K562 (cell line): ENCODE results near the gene SNRPA. TPM values are rescaled to one million over a fixed set of nuclear protein-coding genes. Genes with fewer than 3 reads are reported as not detected.
A peak's percentile ranks its signal among the peaks of the same experiment; 100 is the strongest.

Source experiments
- EWSR1 ChIP-seq: fragments of 450-650 bp; IDR thresholded peaks from 2 replicates; pipeline ENCODE4 v1.6.1; 2018; ENCODE audit warnings: borderline replicate concordance, mild to moderate bottlenecking, low read depth, moderate library complexity; ENCODE audit not compliant: partially characterized antibody
- MCM3 ChIP-seq: fragments of 450-650 bp; IDR thresholded peaks from 2 replicates; pipeline ENCODE4 v1.6.1; 2016
- MGA ChIP-seq: fragments of 450-650 bp; IDR thresholded peaks from 2 replicates; pipeline ENCODE4 v1.6.1; 2016; ENCODE audit warnings: mild to moderate bottlenecking, moderate library complexity
- NFIC ChIP-seq: fragments of 450-650 bp; IDR thresholded peaks from 2 replicates; pipeline ENCODE4 v1.6.1; 2017; ENCODE audit warnings: mild to moderate bottlenecking, inconsistent platforms
- NR3C1 ChIP-seq: sonication (generic); formaldehyde crosslinking; IDR thresholded peaks from 2 replicates; pipeline ENCODE4 v1.8.1; 2022; ENCODE audit warnings: missing genetic modification reagents
- PPARD ChIP-seq: fragments of 250-450 bp; sonication (Bioruptor Pico); IDR thresholded peaks from 2 replicates; pipeline ENCODE4 v1.8.0; 2022; ENCODE audit warnings: inconsistent platforms, mild to moderate bottlenecking, moderate library complexity
- PTBP1 ChIP-seq: fragments of 200-400 bp; formaldehyde crosslinking; IDR thresholded peaks from 2 replicates; pipeline ENCODE4 v1.6.1; 2017; ENCODE audit warnings: low read depth, low read length
- RB1 ChIP-seq: fragments of 450-650 bp; IDR thresholded peaks from 2 replicates; pipeline ENCODE4 v1.6.1; 2017; ENCODE audit warnings: low read depth, mild to moderate bottlenecking
- RNF2 ChIP-seq: sonication (generic); IDR thresholded peaks from 2 replicates; pipeline ENCODE4 v1.6.1; 2016
- SIN3B ChIP-seq: fragments of 450-650 bp; IDR thresholded peaks from 2 replicates; pipeline ENCODE4 v1.6.1; 2017; ENCODE audit warnings: low read depth, mild to moderate bottlenecking, moderate library complexity
- SIX5 ChIP-seq, 2 experiments: IDR thresholded peaks; 2 replicates each; pipeline ENCODE4 v1.6.1; 2011; ENCODE audit warnings: low read length in 2 of 2, borderline replicate concordance in 1 of 2, low read depth in 1 of 2, mild to moderate bottlenecking in 1 of 2, moderate library complexity in 1 of 2; ENCODE audit not compliant: insufficient read depth in 1 of 2
- TAF1 ChIP-seq: IDR thresholded peaks from 2 replicates; pipeline ENCODE4 v1.6.1; 2011; ENCODE audit warnings: mild to moderate bottlenecking, low read length, moderate library complexity; ENCODE audit not compliant: insufficient read depth, control insufficient read depth, severe bottlenecking; ENCODE audit errors: extremely low read depth
- TRIM28 ChIP-seq: fragments of 450-650 bp; IDR thresholded peaks from 2 replicates; pipeline ENCODE4 v1.6.1; 2017
- XRCC3 ChIP-seq: fragments of 450-650 bp; IDR thresholded peaks from 2 replicates; pipeline ENCODE4 v1.6.1; 2017; ENCODE audit warnings: mild to moderate bottlenecking, moderate library complexity
- ZC3H11A ChIP-seq: IDR thresholded peaks from 2 replicates; pipeline ENCODE4 v1.6.1; 2012; ENCODE audit warnings: low read depth, low read length, improper control_type of control experiment
- ZC3H8 ChIP-seq: fragments of 450-650 bp; IDR thresholded peaks from 2 replicates; pipeline ENCODE4 v1.6.1; 2017
- ZNF311 ChIP-seq: fragments of 250-450 bp; sonication (Bioruptor Pico); IDR thresholded peaks from 2 replicates; pipeline ENCODE4 v1.4.0; 2020; ENCODE audit warnings: mild to moderate bottlenecking, moderate library complexity
- ZNF77 ChIP-seq: fragments of 250-450 bp; sonication (Bioruptor Pico); IDR thresholded peaks from 2 replicates; pipeline ENCODE4 v1.5.0; 2020
- polyA plus RNA-seq, 8 experiments: library from polyadenylated mRNA; depleted of rRNA in 4 of 8; stranded (reverse) in 5 of 8; unstranded in 3 of 8; fragments of >200 nt; fragmentation: Nextera tagmentation in 2 of 8; fragmentation: Illumina TruSeq in 1 of 8; extraction: Ambion mirVana in 2 of 8; extraction: Trizol in 1 of 8; gene quantifications; 2 replicates each; pipeline versions ENCODE4 v1.2.1 to v1.2.3, GENCODE V29; 2011 to 2014; ENCODE audit warnings: inconsistent platforms in 1 of 8, missing spikeins in 1 of 8
- total RNA-seq, 7 experiments: library from RNA; depleted of rRNA in 6 of 7; stranded (reverse); fragments of >200 nt in 6 of 7; fragmentation: Illumina TruSeq in 2 of 7; extraction: Trizol in 2 of 7; gene quantifications; 2 replicates each; pipeline versions ENCODE4 v1.2.1 to v1.2.3, GENCODE V29; 2011 to 2021; ENCODE audit warnings: low replicate concordance in 1 of 7

The SNRPA gene
- total and polyA plus RNA-seq, 9 of the 15 experiments (the other 6 are each of a cell fraction or from before 2014, with no cell fraction given): 16.3 to 311 (median 193) TPM

GRCh38 chr19:40750058-40750873, 737 bp upstream of the SNRPA start, which contains the start of gene ACTMAP (continued):
- TF ChIP-seq ZNF77 (no peak), SIX5 (IDR thresholded peaks at IDR 0.05; ENCODE audit: borderline replicate concordance in 1 of 2, insufficient read depth in 1 of 2, low read depth in 1 of 2, low read length in 2 of 2) (no peak), NFIC (peak; percentile 53), MCM3 (no peak), XRCC3 (no peak), ZC3H11A (no peak), MGA (peak; percentile 96), RNF2 (no peak; the same call in 1 of the 2 replicates), ZC3H8 (no peak), PPARD (no peak), PTBP1 (no peak), RB1 (peak; percentile 69; the same call in 1 of the 2 replicates), EWSR1 (no peak), NR3C1 (CRISPR knock-in tag) (no peak), TAF1 (peak; percentile 53), TRIM28 (0 out of 2 replicates have a peak, but pooled peaks have one; percentile 21), SIN3B (peak; percentile 51; the same call in 1 of the 2 replicates), ZNF311 (CRISPR knock-in tag) (no peak)
